Liver (tissue), 9 donors: Measurements from ENCODE around the gene SCN1A. TPM values are rescaled to one million over a fixed set of nuclear protein-coding genes. Genes with fewer than 3 reads are reported as not detected.

Experiments
- DNase-seq: peaks from one replicate; pipeline ENCODE4 v3.0.0-alpha.2; 2017; ENCODE audit warnings: low spot score
- H3K27ac ChIP-seq, 2 donors: one replicate each; pipeline ENCODE4 v1.7.0; 2013; ENCODE audit warnings: inconsistent platforms in 2 of 2, low read length in 2 of 2, control low read depth in 1 of 2, low read depth in 1 of 2, mild to moderate bottlenecking in 1 of 2
- H3K27me3 ChIP-seq, 4 donors: one replicate each; pipeline versions ENCODE4 v1.6.1 to v1.7.0; 2013; ENCODE audit warnings: low read length in 3 of 4, inconsistent platforms in 1 of 4, mild to moderate bottlenecking in 1 of 4, moderate library complexity in 1 of 4; ENCODE audit not compliant: control insufficient read depth in 4 of 4, insufficient read depth in 4 of 4
- H3K36me3 ChIP-seq, 4 donors: one replicate each; pipeline versions ENCODE4 v1.6.1 to v1.7.0; 2013; ENCODE audit warnings: low read length in 3 of 4, mild to moderate bottlenecking in 3 of 4, low read depth in 1 of 4, moderate library complexity in 1 of 4; ENCODE audit not compliant: control insufficient read depth in 4 of 4, insufficient read depth in 3 of 4
- H3K4me1 ChIP-seq, 4 donors: one replicate each; pipeline versions ENCODE4 v1.6.1 to v1.7.0; 2013; ENCODE audit warnings: low read length in 3 of 4, mild to moderate bottlenecking in 3 of 4, moderate library complexity in 1 of 4; ENCODE audit not compliant: control insufficient read depth in 4 of 4, insufficient read depth in 4 of 4
- H3K4me3 ChIP-seq, 3 donors: one replicate each; pipeline versions ENCODE4 v1.6.1 to v1.7.0; 2013; ENCODE audit warnings: low read length in 3 of 3, control low read depth in 1 of 3, low read depth in 1 of 3, mild to moderate bottlenecking in 1 of 3
- H3K9ac ChIP-seq, 2 donors: one replicate each; pipeline ENCODE4 v1.7.0; 2013; ENCODE audit warnings: low read length in 2 of 2, mild to moderate bottlenecking in 2 of 2, moderate library complexity in 2 of 2, control low read depth in 1 of 2, low read depth in 1 of 2
- H3K9me3 ChIP-seq, 4 donors: one replicate each; pipeline versions ENCODE4 v1.6.1 to v1.7.0; 2013; ENCODE audit warnings: low read length in 3 of 4; ENCODE audit not compliant: control insufficient read depth in 4 of 4
- EGR1 ChIP-seq, 2 donors: IDR thresholded peaks; 2 replicates each; pipeline ENCODE4 v1.6.1; 2016 to 2018; ENCODE audit warnings: antibody characterized with exemption in 2 of 2, low read depth in 2 of 2
- FOXA1 ChIP-seq: IDR thresholded peaks from 2 replicates; pipeline ENCODE4 v1.6.1; 2016; ENCODE audit warnings: antibody characterized with exemption
- FOXA2 ChIP-seq: IDR thresholded peaks from 2 replicates; pipeline ENCODE4 v1.6.1; 2016; ENCODE audit warnings: antibody characterized with exemption
- GABPA ChIP-seq, 2 donors: IDR thresholded peaks in 1 of 2; conservative IDR thresholded peaks in 1 of 2; 2 replicates each; pipeline ENCODE4 v1.6.1; 2016; ENCODE audit warnings: antibody characterized with exemption in 2 of 2, mild to moderate bottlenecking in 1 of 2, moderate library complexity in 1 of 2
- HNF4A ChIP-seq, 2 donors: conservative IDR thresholded peaks; 2 replicates each; pipeline ENCODE4 v1.6.1; 2016; ENCODE audit warnings: antibody characterized with exemption in 2 of 2, mild to moderate bottlenecking in 2 of 2
- HNF4G ChIP-seq: IDR thresholded peaks from 2 replicates; pipeline ENCODE4 v1.6.1; 2016; ENCODE audit warnings: antibody characterized with exemption
- JUND ChIP-seq, 2 donors: IDR thresholded peaks; 2 replicates each; pipeline ENCODE4 v1.6.1; 2016; ENCODE audit warnings: antibody characterized with exemption in 2 of 2
- MAX ChIP-seq: IDR thresholded peaks from 2 replicates; pipeline ENCODE4 v1.6.1; 2016; ENCODE audit warnings: antibody characterized with exemption
- RAD21 ChIP-seq, 2 donors: IDR thresholded peaks; 2 replicates each; pipeline ENCODE4 v1.6.1; 2016; ENCODE audit warnings: antibody characterized with exemption in 2 of 2, mild to moderate bottlenecking in 2 of 2
- SP1 ChIP-seq: IDR thresholded peaks from 2 replicates; pipeline ENCODE4 v1.6.1; 2018; ENCODE audit warnings: antibody characterized with exemption, mild to moderate bottlenecking
- TAF1 ChIP-seq: conservative IDR thresholded peaks from 2 replicates; pipeline ENCODE4 v1.6.1; 2016; ENCODE audit warnings: antibody characterized with exemption, mild to moderate bottlenecking
- YY1 ChIP-seq: IDR thresholded peaks from 2 replicates; pipeline ENCODE4 v1.6.1; 2016; ENCODE audit warnings: antibody characterized with exemption, mild to moderate bottlenecking
- WGBS: extraction: QIAGEN DNeasy Blood & Tissue Kit; methylation state at CpG from one replicate; pipeline ENCODE4 v1.1.7; 2013; 5-methylcytosine and 5-hydroxymethylcytosine counted together
- polyA plus RNA-seq, 2 donors: library from polyadenylated mRNA; stranded (reverse) in 1 of 2; unstranded in 1 of 2; fragments of 200-250 nt in 1 of 2; fragments of >200 nt in 1 of 2; fragmentation: Nextera tagmentation in 1 of 2; extraction: Ambion mirVana in 1 of 2; gene quantifications; one replicate each; pipeline versions ENCODE4 v1.2.1 to v1.2.3, GENCODE V29; 2013 to 2015
- total RNA-seq, 2 donors: library from RNA; depleted of rRNA; stranded (reverse); fragments of >200 nt; gene quantifications; one replicate each; pipeline ENCODE4 v1.2.3, GENCODE V29; 2014
- TF ChIP-seq, protein P1 (sequence below): IDR thresholded peaks from 2 replicates; pipeline ENCODE4 v1.6.1; 2016; ENCODE audit warnings: antibody characterized with exemption, mild to moderate bottlenecking
- TF ChIP-seq, protein P2 (sequence below): fragments of 150-350 bp; IDR thresholded peaks from 2 replicates; pipeline ENCODE4 v1.5.1; 2017; ENCODE audit warnings: improper control_type of control experiment, low read depth, low read length; ENCODE audit not compliant: missing input control
- TF ChIP-seq, protein P3 (sequence below): IDR thresholded peaks from 2 replicates; pipeline ENCODE4 v1.6.1; 2016; ENCODE audit warnings: antibody characterized with exemption
- TF ChIP-seq, protein P4 (sequence below): IDR thresholded peaks from 2 replicates; pipeline ENCODE4 v1.6.1; 2016; ENCODE audit warnings: antibody characterized with exemption
- donor health status: healthy.
- donor health status: healthy.
- donor health status: healthy.
- donor health status: healthy.
- donor health status: healthy.

Gene SCN1A
- total and polyA plus RNA-seq, 4 donors: 0.11 TPM; not detected in 3

DNA sequence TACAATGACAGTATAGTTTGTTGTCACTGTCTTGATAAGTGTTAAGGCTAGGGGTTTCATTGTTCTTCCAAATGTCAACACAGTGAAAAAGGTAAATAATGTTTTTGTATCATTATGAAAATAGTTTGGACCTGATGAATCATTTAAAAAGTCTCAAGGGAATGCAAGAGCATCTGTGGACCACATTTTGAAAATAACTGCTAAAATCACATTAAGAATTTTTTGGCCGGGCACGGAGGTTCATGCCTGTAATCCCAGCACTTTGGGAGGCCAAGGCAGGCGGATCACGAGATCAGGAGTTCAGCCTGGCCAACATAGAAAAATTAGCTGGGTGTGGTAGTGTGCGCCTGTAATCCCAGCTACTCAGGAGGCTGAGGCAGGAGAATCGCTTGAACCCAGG lies 10.3 kb downstream of the SCN1A start:
- WGBS: 90% methylated on average over 6 of the region's 6 CpGs
- Histone ChIP-seq H3K9ac (no peak overlapping the region), H3K27ac (no peak overlapping the region), H3K9me3 (no peaks in the 10 kb centered on the region), H3K36me3 (no peaks in the 10 kb centered on the region), H3K4me1 (no peaks in the 10 kb centered on the region), H3K4me3 (no peak overlapping the region), H3K27me3 (no peaks in the 10 kb centered on the region)
- no peak for DNase-seq
- TF ChIP-seq HNF4A (conservative IDR thresholded peaks at IDR 0.05): no peak
- no peak for TF ChIP-seq JUND (IDR thresholded peaks at IDR 0.05)
- no peak for TF ChIP-seq GABPA (IDR thresholded peaks at IDR 0.05 in 1 of 2, conservative IDR thresholded peaks at IDR 0.05 in 1 of 2)
- no peak for TF ChIP-seq SP1

DNA sequence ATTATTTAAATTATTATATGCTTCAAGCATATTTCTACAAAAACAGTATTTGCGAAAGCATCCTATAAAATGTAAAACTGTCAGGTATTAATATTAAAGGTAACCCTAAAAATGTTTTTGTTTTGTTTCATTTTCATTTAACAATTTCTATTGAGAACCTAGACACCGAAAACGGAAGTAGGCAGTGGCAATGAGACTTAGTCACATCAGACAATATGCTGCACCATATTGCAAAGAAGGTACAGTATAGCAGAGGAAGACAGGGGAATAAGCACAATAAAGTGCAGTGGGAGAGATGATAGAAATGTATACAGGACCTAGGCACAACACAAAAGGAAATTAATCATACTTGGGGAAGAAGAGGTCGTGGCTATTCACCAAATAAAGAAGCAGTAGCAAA lies 12.2 kb downstream of the SCN1A start:
- Histone ChIP-seq H3K9ac (no peak overlapping the region), H3K36me3 (no peaks in the 10 kb centered on the region), H3K27ac (no peak overlapping the region), H3K4me1 (no peaks in the 10 kb centered on the region), H3K4me3 (no peak overlapping the region), H3K27me3 (no peaks in the 10 kb centered on the region), H3K9me3 (no peaks in the 10 kb centered on the region)
- no peak for DNase-seq
- 81% methylated on average over 4 of the region's 4 CpGs for WGBS
- TF ChIP-seq, protein P1, sequence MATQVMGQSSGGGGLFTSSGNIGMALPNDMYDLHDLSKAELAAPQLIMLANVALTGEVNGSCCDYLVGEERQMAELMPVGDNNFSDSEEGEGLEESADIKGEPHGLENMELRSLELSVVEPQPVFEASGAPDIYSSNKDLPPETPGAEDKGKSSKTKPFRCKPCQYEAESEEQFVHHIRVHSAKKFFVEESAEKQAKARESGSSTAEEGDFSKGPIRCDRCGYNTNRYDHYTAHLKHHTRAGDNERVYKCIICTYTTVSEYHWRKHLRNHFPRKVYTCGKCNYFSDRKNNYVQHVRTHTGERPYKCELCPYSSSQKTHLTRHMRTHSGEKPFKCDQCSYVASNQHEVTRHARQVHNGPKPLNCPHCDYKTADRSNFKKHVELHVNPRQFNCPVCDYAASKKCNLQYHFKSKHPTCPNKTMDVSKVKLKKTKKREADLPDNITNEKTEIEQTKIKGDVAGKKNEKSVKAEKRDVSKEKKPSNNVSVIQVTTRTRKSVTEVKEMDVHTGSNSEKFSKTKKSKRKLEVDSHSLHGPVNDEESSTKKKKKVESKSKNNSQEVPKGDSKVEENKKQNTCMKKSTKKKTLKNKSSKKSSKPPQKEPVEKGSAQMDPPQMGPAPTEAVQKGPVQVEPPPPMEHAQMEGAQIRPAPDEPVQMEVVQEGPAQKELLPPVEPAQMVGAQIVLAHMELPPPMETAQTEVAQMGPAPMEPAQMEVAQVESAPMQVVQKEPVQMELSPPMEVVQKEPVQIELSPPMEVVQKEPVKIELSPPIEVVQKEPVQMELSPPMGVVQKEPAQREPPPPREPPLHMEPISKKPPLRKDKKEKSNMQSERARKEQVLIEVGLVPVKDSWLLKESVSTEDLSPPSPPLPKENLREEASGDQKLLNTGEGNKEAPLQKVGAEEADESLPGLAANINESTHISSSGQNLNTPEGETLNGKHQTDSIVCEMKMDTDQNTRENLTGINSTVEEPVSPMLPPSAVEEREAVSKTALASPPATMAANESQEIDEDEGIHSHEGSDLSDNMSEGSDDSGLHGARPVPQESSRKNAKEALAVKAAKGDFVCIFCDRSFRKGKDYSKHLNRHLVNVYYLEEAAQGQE: no peak
- no peak for TF ChIP-seq HNF4G
- no peak for TF ChIP-seq RAD21 (IDR thresholded peaks at IDR 0.05)
- no peak for TF ChIP-seq GABPA (IDR thresholded peaks at IDR 0.05 in 1 of 2, conservative IDR thresholded peaks at IDR 0.05 in 1 of 2)

DNA sequence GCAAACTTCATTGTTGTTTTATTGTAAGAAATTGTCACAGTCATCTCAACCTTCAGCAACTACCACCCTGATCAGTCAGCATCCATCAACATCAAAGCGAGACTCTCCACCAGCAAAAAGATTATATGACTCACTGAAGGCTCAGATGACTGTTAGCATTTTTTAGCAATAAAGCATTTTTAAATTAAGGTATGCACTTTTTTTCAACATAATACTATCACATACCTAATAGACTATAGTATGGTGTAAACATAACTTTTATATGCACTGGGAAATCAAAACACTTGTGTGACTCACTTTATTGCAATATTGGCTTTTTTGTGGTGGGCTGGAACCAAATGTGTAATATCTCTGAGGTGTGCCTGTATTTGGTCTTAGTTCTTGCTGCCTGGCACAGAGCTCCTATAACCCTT lies 15.6 kb downstream of the SCN1A start:
- WGBS: 86% methylated on average over 1 of the region's 1 CpG
- no peak for DNase-seq
- Histone ChIP-seq H3K36me3 (no peaks in the 10 kb centered on the region), H3K27me3 (peaks cover 0 to 3% (median 0%) of the 10 kb centered on the region in 4 donors), H3K9me3 (no peaks in the 10 kb centered on the region), H3K4me3 (no peak overlapping the region), H3K9ac (no peak overlapping the region), H3K4me1 (no peaks in the 10 kb centered on the region), H3K27ac (no peak overlapping the region)
- TF ChIP-seq GABPA (IDR thresholded peaks at IDR 0.05 in 1 of 2, conservative IDR thresholded peaks at IDR 0.05 in 1 of 2): no peak
- TF ChIP-seq TAF1: no peak
- TF ChIP-seq, protein P2, sequence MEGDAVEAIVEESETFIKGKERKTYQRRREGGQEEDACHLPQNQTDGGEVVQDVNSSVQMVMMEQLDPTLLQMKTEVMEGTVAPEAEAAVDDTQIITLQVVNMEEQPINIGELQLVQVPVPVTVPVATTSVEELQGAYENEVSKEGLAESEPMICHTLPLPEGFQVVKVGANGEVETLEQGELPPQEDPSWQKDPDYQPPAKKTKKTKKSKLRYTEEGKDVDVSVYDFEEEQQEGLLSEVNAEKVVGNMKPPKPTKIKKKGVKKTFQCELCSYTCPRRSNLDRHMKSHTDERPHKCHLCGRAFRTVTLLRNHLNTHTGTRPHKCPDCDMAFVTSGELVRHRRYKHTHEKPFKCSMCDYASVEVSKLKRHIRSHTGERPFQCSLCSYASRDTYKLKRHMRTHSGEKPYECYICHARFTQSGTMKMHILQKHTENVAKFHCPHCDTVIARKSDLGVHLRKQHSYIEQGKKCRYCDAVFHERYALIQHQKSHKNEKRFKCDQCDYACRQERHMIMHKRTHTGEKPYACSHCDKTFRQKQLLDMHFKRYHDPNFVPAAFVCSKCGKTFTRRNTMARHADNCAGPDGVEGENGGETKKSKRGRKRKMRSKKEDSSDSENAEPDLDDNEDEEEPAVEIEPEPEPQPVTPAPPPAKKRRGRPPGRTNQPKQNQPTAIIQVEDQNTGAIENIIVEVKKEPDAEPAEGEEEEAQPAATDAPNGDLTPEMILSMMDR: no peak
- no peak for TF ChIP-seq MAX
- no peak for TF ChIP-seq FOXA1
- TF ChIP-seq, protein P3, sequence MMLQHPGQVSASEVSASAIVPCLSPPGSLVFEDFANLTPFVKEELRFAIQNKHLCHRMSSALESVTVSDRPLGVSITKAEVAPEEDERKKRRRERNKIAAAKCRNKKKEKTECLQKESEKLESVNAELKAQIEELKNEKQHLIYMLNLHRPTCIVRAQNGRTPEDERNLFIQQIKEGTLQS: no peak
- no peak for TF ChIP-seq JUND (IDR thresholded peaks at IDR 0.05)
- no peak for TF ChIP-seq YY1
- TF ChIP-seq, protein P4, sequence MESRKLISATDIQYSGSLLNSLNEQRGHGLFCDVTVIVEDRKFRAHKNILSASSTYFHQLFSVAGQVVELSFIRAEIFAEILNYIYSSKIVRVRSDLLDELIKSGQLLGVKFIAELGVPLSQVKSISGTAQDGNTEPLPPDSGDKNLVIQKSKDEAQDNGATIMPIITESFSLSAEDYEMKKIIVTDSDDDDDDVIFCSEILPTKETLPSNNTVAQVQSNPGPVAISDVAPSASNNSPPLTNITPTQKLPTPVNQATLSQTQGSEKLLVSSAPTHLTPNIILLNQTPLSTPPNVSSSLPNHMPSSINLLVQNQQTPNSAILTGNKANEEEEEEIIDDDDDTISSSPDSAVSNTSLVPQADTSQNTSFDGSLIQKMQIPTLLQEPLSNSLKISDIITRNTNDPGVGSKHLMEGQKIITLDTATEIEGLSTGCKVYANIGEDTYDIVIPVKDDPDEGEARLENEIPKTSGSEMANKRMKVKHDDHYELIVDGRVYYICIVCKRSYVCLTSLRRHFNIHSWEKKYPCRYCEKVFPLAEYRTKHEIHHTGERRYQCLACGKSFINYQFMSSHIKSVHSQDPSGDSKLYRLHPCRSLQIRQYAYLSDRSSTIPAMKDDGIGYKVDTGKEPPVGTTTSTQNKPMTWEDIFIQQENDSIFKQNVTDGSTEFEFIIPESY: no peak
- TF ChIP-seq, protein P1: no peak
- no peak for TF ChIP-seq HNF4A (conservative IDR thresholded peaks at IDR 0.05)
- no peak for TF ChIP-seq RAD21 (IDR thresholded peaks at IDR 0.05)
- no peak for TF ChIP-seq HNF4G
- no peak for TF ChIP-seq EGR1 (IDR thresholded peaks at IDR 0.05; ENCODE audit: low read depth in 2 of 2)
- no peak for TF ChIP-seq FOXA2
- TF ChIP-seq SP1: no peak
